B cell (primary cell): Measurements from ENCODE around the gene WDR73. TPM values are rescaled to one million over a fixed set of nuclear protein-coding genes. Genes with fewer than 3 reads are reported as not detected.

Experiments
- ATAC-seq: fragments of 200-7000 bp; cut with Tn5 transposase; one replicate; pipeline ENCODE4 v1.10.0; 2021; ENCODE audit warnings: low read depth, mild to moderate bottlenecking, moderate number of reproducible peaks, moderate library complexity
- CTCF ChIA-PET: fragments of 350-600 bp; sonication (Branson Sonifier 250); formaldehyde crosslinking; loops from one replicate; lab custom pipeline; 2021; ENCODE audit warnings: antibody characterized with exemption, inconsistent platforms; lab: Charles Lee
- POLR2A ChIA-PET: fragments of 350-600 bp; sonication (Branson Sonifier 250); formaldehyde crosslinking; loops from one replicate; lab custom pipeline; 2021; ENCODE audit warnings: antibody characterized with exemption; lab: Charles Lee
- DNase-seq: peaks from one replicate; pipeline ENCODE4 v3.0.0; 2013
- H2AFZ ChIP-seq: 2 replicates; pipeline ENCODE4 v1.6.1; 2012; ENCODE audit warnings: mild to moderate bottlenecking, low read depth, low read length; ENCODE audit not compliant: insufficient read depth, poor library complexity, severe bottlenecking
- H3K27ac ChIP-seq, 2 donors: 1 replicate in 1 of 2; 2 replicates in 1 of 2; pipeline ENCODE4 v1.5.1; 2012 to 2013; ENCODE audit warnings: low read length in 2 of 2, mild to moderate bottlenecking in 2 of 2, moderate library complexity in 1 of 2
- H3K27me3 ChIP-seq, 4 experiments: fragments of 200-600 bp in 1 of 4; sonication (generic) in 1 of 4; replicated peaks in 1 of 4; 1 replicate in 2 of 4; 2 replicates in 2 of 4; pipeline versions ENCODE4 v1.6.1 to v1.7.0; 2013 to 2016; ENCODE audit warnings: low read length in 3 of 4, mild to moderate bottlenecking in 2 of 4, mixed read lengths in 1 of 4, moderate library complexity in 1 of 4; ENCODE audit not compliant: insufficient read depth in 4 of 4, control insufficient read depth in 3 of 4; ENCODE audit errors: control extremely low read depth in 1 of 4
- H3K36me3 ChIP-seq, 2 experiments: replicated peaks in 1 of 2; 1 replicate in 1 of 2; 2 replicates in 1 of 2; pipeline versions ENCODE4 v1.6.1 to v1.7.1; 2013; ENCODE audit warnings: low read length in 1 of 2; ENCODE audit not compliant: insufficient read depth in 2 of 2, control insufficient read depth in 1 of 2; ENCODE audit errors: control extremely low read depth in 1 of 2, extremely low read depth in 1 of 2
- H3K4me1 ChIP-seq, 2 donors: fragments of 200-600 bp in 1 of 2; sonication (generic) in 1 of 2; 1 replicate in 1 of 2; 2 replicates in 1 of 2; pipeline versions ENCODE4 v1.5.1 to v1.6.1; 2013 to 2017; ENCODE audit warnings: low read length in 2 of 2; ENCODE audit not compliant: control insufficient read depth in 2 of 2, insufficient read depth in 2 of 2
- H3K4me2 ChIP-seq: replicated peaks from 2 replicates; pipeline ENCODE3; 2012; ENCODE audit warnings: mild to moderate bottlenecking, low read depth, low read length; ENCODE audit not compliant: poor library complexity, severe bottlenecking
- H3K4me3 ChIP-seq, 5 experiments: fragments of 200-600 bp in 1 of 5; sonication (generic) in 1 of 5; 1 replicate in 3 of 5; 2 replicates in 2 of 5; pipeline versions ENCODE4 v1.5.1 to v1.7.0; 2011 to 2016; ENCODE audit warnings: low read length in 4 of 5, mild to moderate bottlenecking in 4 of 5, low read depth in 2 of 5, control low read depth in 1 of 5, moderate library complexity in 1 of 5; ENCODE audit not compliant: insufficient read depth in 1 of 5; ENCODE audit errors: control extremely low read depth in 1 of 5, extremely low read depth in 1 of 5
- H3K79me2 ChIP-seq: fragments of 200-600 bp; sonication (generic); one replicate; pipeline ENCODE4 v1.6.0; 2016; ENCODE audit warnings: low read length; ENCODE audit not compliant: control insufficient read depth, insufficient read depth
- H3K9ac ChIP-seq: fragments of 200-600 bp; sonication (generic); 2 replicates; pipeline ENCODE4 v1.6.1; 2017; ENCODE audit warnings: mild to moderate bottlenecking, low read length, moderate library complexity
- H3K9me3 ChIP-seq, 3 donors: one replicate each; pipeline versions ENCODE4 v1.6.1 to v1.7.1; 2013; ENCODE audit warnings: low read length in 2 of 3; ENCODE audit not compliant: control insufficient read depth in 2 of 3, insufficient read depth in 1 of 3; ENCODE audit errors: control extremely low read depth in 1 of 3
- H4K20me1 ChIP-seq: 2 replicates; pipeline ENCODE4 v1.6.0; 2012; ENCODE audit warnings: mild to moderate bottlenecking, low read length; ENCODE audit not compliant: insufficient read depth, control insufficient read depth, poor library complexity, severe bottlenecking
- H3K27ac Mint-ChIP-seq: one replicate; pipeline ENCODE4 v1.8.0; 2021; ENCODE audit warnings: mixed read lengths
- H3K27me3 Mint-ChIP-seq: one replicate; pipeline ENCODE4 v1.8.0; 2021; ENCODE audit warnings: mixed read lengths
- H3K4me1 Mint-ChIP-seq: one replicate; pipeline ENCODE4 v1.8.0; 2021; ENCODE audit warnings: mixed read lengths
- H3K4me3 Mint-ChIP-seq: one replicate; pipeline ENCODE4 v1.8.0; 2021; ENCODE audit warnings: mixed read lengths
- H3K9me3 Mint-ChIP-seq: one replicate; pipeline ENCODE4 v1.8.0; 2022; ENCODE audit warnings: mixed read lengths; ENCODE audit not compliant: insufficient read depth
- EZH2 ChIP-seq: IDR thresholded peaks from 2 replicates; pipeline ENCODE4 v1.6.1; 2012; ENCODE audit warnings: borderline replicate concordance, low read depth, mild to moderate bottlenecking, moderate library complexity, low read length; ENCODE audit not compliant: insufficient read depth, poor library complexity, severe bottlenecking
- WGBS: methylation state at CpG from one replicate; pipeline ENCODE4 v1.1.5; 2013; ENCODE audit warnings: missing lambda C conversion rate; ENCODE audit not compliant: insufficient coverage; 5-methylcytosine and 5-hydroxymethylcytosine counted together
- intact Hi-C: fragments of 100-400 bp; cut with micrococcal nuclease; formaldehyde crosslinking; loops from one replicate; pipeline ENCODE4 v1.10.0; 2022
- polyA plus RNA-seq: library from polyadenylated mRNA; depleted of rRNA; stranded (reverse); fragments of >200 nt; gene quantifications from 2 replicates; pipeline ENCODE4 v1.2.3, GENCODE V29; 2012
- total RNA-seq, 2 donors: library from RNA; stranded (reverse); fragments of 120-200 nt in 1 of 2; gene quantifications; 1 replicate in 1 of 2; 2 replicates in 1 of 2; pipeline versions ENCODE4 v1.2.3 to v1.2.4, GENCODE V29; 2013 to 2022
- TF ChIP-seq, protein P1 (sequence below): fragments of 200-600 bp; IDR thresholded peaks from one replicate; pipeline ENCODE4 v1.8.0; 2022; ENCODE audit warnings: antibody characterized with exemption, mild to moderate bottlenecking

WDR73 gene
- total and polyA plus RNA-seq, 2 donors (not counting 1 experiment from before 2014, with no cell fraction given) = 21.0 to 43.4 TPM

DNA sequence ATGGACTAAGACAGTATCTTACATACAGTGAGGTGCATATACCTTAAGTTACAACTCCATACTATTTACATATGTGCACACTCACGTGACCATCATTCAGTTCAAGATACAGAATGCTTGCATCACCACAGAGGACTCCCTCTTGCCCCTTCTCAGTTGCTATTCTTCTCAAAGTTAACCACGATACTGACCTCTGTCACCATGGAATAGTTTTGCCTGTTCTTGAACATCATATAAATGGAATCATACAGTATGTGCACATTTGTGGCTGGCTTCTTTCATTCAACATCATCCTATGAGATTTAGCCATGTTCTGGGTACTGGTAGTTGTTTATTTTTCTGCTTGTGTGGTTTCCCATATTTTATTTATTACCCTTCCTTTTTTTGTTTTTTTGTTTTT lies 63.7 kb downstream of the WDR73 start:
- no peak overlapping the region for H3K4me2 ChIP-seq
- no peak for TF ChIP-seq EZH2
- TF ChIP-seq, protein P1, sequence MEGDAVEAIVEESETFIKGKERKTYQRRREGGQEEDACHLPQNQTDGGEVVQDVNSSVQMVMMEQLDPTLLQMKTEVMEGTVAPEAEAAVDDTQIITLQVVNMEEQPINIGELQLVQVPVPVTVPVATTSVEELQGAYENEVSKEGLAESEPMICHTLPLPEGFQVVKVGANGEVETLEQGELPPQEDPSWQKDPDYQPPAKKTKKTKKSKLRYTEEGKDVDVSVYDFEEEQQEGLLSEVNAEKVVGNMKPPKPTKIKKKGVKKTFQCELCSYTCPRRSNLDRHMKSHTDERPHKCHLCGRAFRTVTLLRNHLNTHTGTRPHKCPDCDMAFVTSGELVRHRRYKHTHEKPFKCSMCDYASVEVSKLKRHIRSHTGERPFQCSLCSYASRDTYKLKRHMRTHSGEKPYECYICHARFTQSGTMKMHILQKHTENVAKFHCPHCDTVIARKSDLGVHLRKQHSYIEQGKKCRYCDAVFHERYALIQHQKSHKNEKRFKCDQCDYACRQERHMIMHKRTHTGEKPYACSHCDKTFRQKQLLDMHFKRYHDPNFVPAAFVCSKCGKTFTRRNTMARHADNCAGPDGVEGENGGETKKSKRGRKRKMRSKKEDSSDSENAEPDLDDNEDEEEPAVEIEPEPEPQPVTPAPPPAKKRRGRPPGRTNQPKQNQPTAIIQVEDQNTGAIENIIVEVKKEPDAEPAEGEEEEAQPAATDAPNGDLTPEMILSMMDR = no peak
- no peaks in the 10 kb centered on the region for H4K20me1 ChIP-seq
- peaks cover 7% of the 10 kb centered on the region for H3K27me3 Mint-ChIP-seq
- no peaks in the 10 kb centered on the region for H3K79me2 ChIP-seq
- H3K4me3 ChIP-seq = no peak overlapping the region
- H3K9me3 ChIP-seq = peaks cover 0 to 5% (median 0%) of the 10 kb centered on the region in 3 donors
- no peaks in the 10 kb centered on the region for H3K36me3 ChIP-seq
- ATAC-seq (no peak), DNase-seq (no peak)
- H3K4me1 Mint-ChIP-seq = peaks cover 4% of the 10 kb centered on the region
- no peak overlapping the region for H3K4me3 Mint-ChIP-seq
- no peak overlapping the region for H3K27ac Mint-ChIP-seq
- no peaks in the 10 kb centered on the region for H3K9me3 Mint-ChIP-seq
- no peak overlapping the region for H3K9ac ChIP-seq
- CTCF ChIA-PET = interaction anchor here (0.8 to 1.8 kb wide), 5 partner anchors 11 to 286 kb away, joined by 3 to 5 read pairs (median 4); partner anchors contain the start of gene WDR73
- WGBS = 89% methylated on average over 1 of the region's 2 CpGs
- POLR2A ChIA-PET = no interaction called here
- intact Hi-C loops = no loop called here
- H3K27ac ChIP-seq = no peak overlapping the region
- H2AFZ ChIP-seq = no peak overlapping the region
- H3K4me1 ChIP-seq = peaks cover 5 to 6% of the 10 kb centered on the region in 2 donors
- H3K27me3 ChIP-seq = peaks cover 0 to 8% (median 0%) of the 10 kb centered on the region in 4 experiments

Other genes starting within 250 kb of the WDR73 start
- gene ZSCAN2, start 53.3 kb downstream of the WDR73 start, total RNA-seq = 16.2 and 18.6 TPM in 2 replicates
- gene ZSCAN2, start 53.3 kb downstream of the WDR73 start, polyA plus RNA-seq = 5.6 and 9.9 TPM in 2 replicates
- 3.0 and 5.0 TPM in 2 replicates for gene NMB, start 3.9 kb upstream of the WDR73 start, total RNA-seq
- 1.4 and 2.3 TPM in 2 replicates for gene NMB, start 3.9 kb upstream of the WDR73 start, polyA plus RNA-seq
- 69.8 and 78.0 TPM in 2 replicates for gene SEC11A, start 61.9 kb upstream of the WDR73 start, total RNA-seq
- gene SEC11A, start 61.9 kb upstream of the WDR73 start, polyA plus RNA-seq = 23.1 and 43.6 TPM in 2 replicates
- gene ZNF592, start 94.3 kb upstream of the WDR73 start, total RNA-seq = 59.5 and 64.4 TPM in 2 replicates
- gene ZNF592, start 94.3 kb upstream of the WDR73 start, polyA plus RNA-seq = 35.8 and 37.4 TPM in 2 replicates
- 0.15 and 0.24 TPM in 2 replicates for gene ALPK3, start 163.1 kb upstream of the WDR73 start, total RNA-seq
- 0.04 and 0.07 TPM in 2 replicates for gene ALPK3, start 163.1 kb upstream of the WDR73 start, polyA plus RNA-seq
- not detected in 2 replicates for gene SLC28A1, start 230.4 kb upstream of the WDR73 start, total RNA-seq
- not detected in 2 replicates for gene SLC28A1, start 230.4 kb upstream of the WDR73 start, polyA plus RNA-seq